ENCODE results near the gene TANC1. TPM values are rescaled to one million over a fixed set of nuclear protein-coding genes. Genes with fewer than 3 reads are reported as not detected.

TANC1 gene
- total and polyA plus RNA-seq, 2 of the 4 experiments (the other 2 are of a cell fraction) = 10.2 to 12.9 TPM

DNA sequence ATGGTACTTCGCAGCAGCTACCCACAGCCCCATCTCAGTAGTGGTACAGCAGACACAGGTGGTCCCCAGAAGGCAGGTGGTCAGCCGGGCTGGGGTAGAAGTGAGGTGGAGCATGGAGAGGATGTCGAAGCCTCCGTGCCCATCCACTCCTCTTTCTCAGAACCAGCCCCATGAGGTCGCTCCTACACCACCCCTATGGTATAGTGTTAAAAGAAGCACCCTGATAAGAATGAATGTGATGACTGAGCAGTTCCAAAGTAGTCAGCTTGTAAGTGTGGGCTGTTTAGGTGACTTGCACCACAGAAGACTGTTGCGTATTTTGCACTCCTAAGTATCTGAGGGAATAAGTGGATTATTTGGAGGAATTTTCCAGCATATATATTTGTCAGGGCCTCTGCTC lies 206.7 kb downstream of the TANC1 start:
- Histone ChIP-seq H3K9me1 (ENCODE audit: insufficient read depth, low read length) (peaks cover 19% of the 10 kb centered on the region), H4K8ac (ENCODE audit: low read depth in 2 of 2, low read length in 2 of 2) (no peak overlapping the region), H3K14ac (replicated peaks; ENCODE audit: low read depth, low read length) (no peak overlapping the region), H3K18ac (ENCODE audit: low read depth, low read length) (no peak overlapping the region), H2BK5ac (ENCODE audit: low read depth, low read length, poor library complexity, severe bottlenecking) (no peak overlapping the region), H2AK9ac (replicated peaks; ENCODE audit: low read depth, low read length, poor library complexity) (no peak overlapping the region), H2AK5ac (ENCODE audit: low read depth, low read length) (no peak overlapping the region), H3K9me3 (ENCODE audit: control insufficient read depth, insufficient read depth, low read length) (no peaks in the 10 kb centered on the region), H3K56ac (ENCODE audit: extremely low read depth, insufficient read depth, low read length) (no peak overlapping the region), H4K91ac (ENCODE audit: insufficient read depth, low read depth, low read length) (no peak overlapping the region), H3K4me2 (ENCODE audit: low read depth, low read length) (no peak overlapping the region), H3K79me1 (ENCODE audit: low read depth in 1 of 2, low read length in 2 of 2) (no peaks in the 10 kb centered on the region; a peak in 1 of 4 replicates), H3K23ac (ENCODE audit: low read depth, low read length) (no peak overlapping the region), H3K4me3 (ENCODE audit: insufficient read depth, low read depth, low read length) (no peak overlapping the region), H3K27me3 (ENCODE audit: control insufficient read depth, insufficient read depth, low read length) (no peaks in the 10 kb centered on the region), H2AFZ (replicated peaks; ENCODE audit: low read length, poor library complexity) (no peak overlapping the region), H3K36me3 (ENCODE audit: control insufficient read depth, insufficient read depth, low read length) (peaks cover 50% of the 10 kb centered on the region), H2BK15ac (ENCODE audit: low read depth, low read length) (no peak overlapping the region), H3K4ac (ENCODE audit: low read depth, low read length) (no peak overlapping the region), H4K5ac (ENCODE audit: low read depth, low read length) (no peak overlapping the region), H3K9ac (ENCODE audit: low read depth, low read length) (no peak overlapping the region), H2BK20ac (ENCODE audit: low read depth, low read length) (no peak overlapping the region), H2BK120ac (ENCODE audit: low read depth, low read length) (no peak overlapping the region), H3K27ac (ENCODE audit: insufficient read depth, low read length) (no peak overlapping the region), H3K4me1 (ENCODE audit: control insufficient read depth, insufficient read depth, low read length) (peaks cover 5% of the 10 kb centered on the region), H4K20me1 (ENCODE audit: insufficient read depth, low read length) (no peaks in the 10 kb centered on the region)
- no peak for TF ChIP-seq CHD1 (IDR thresholded peaks at IDR 0.05; ENCODE audit: low read depth, low read length)
- no peak for TF ChIP-seq MAFK (IDR thresholded peaks at IDR 0.05; ENCODE audit: low read depth, low read length)
- no peak for TF ChIP-seq NFE2L2 (IDR thresholded peaks at IDR 0.05; ENCODE audit: low read depth, low read length)
- no peak for TF ChIP-seq FOS (IDR thresholded peaks at IDR 0.05; ENCODE audit: low read depth, low read length)
- TF ChIP-seq MAZ (IDR thresholded peaks at IDR 0.05; ENCODE audit: borderline replicate concordance, low read depth, low read length) = no peak
- TF ChIP-seq, protein P1, sequence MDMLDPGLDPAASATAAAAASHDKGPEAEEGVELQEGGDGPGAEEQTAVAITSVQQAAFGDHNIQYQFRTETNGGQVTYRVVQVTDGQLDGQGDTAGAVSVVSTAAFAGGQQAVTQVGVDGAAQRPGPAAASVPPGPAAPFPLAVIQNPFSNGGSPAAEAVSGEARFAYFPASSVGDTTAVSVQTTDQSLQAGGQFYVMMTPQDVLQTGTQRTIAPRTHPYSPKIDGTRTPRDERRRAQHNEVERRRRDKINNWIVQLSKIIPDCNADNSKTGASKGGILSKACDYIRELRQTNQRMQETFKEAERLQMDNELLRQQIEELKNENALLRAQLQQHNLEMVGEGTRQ (IDR thresholded peaks at IDR 0.05; ENCODE audit: low read depth, low read length) = no peak
- no peak for TF ChIP-seq SMC3 (IDR thresholded peaks at IDR 0.05; ENCODE audit: low read depth, low read length)
- no TSS peak for BruUV-seq (replicated peaks)
- dilution Hi-C loops (cut with HindIII; ENCODE audit: low sequenced_read_pairs, unreplicated experiment) = no loop called here
- in situ Hi-C loops (cut with MboI; ENCODE audit: low sequenced_read_pairs) = no loop called here
- ChIA-PET POLR2A (ENCODE audit: unreplicated experiment) (no interaction called here), CTCF (no interaction called here)
- DNase-seq (no peak), ATAC-seq (ENCODE audit: low read depth) (no peak)
- 100% methylated on average over 1 of the region's 6 CpGs; no CpG with 5 or more reads in 1 of the 2 experiments for WGBS, 2 experiments (ENCODE audit: extremely low coverage in 2 of 2, insufficient read length in 1 of 2)
- intact Hi-C loops (cut with micrococcal nuclease) = no loop called here

Measured in IMR-90 (cell line).